Trophoblast cell (in vitro differentiated cells and primary cell): ENCODE results near the gene BSND.

Experiments used
- DNase-seq, 2 donors: peaks; one replicate each; pipeline ENCODE4 v3.0.0-alpha.2; 2016
- H2AFZ ChIP-seq: 2 replicates; pipeline ENCODE4 v1.6.1; 2013; ENCODE audit warnings: low read length, moderate library complexity, mild to moderate bottlenecking; ENCODE audit not compliant: insufficient read depth, poor library complexity
- H2AK5ac ChIP-seq: 2 replicates; pipeline ENCODE4 v1.6.1; 2013; ENCODE audit warnings: mild to moderate bottlenecking, low read length
- H2BK120ac ChIP-seq: 2 replicates; pipeline ENCODE4 v1.6.1; 2013; ENCODE audit warnings: low read length, mild to moderate bottlenecking, moderate library complexity; ENCODE audit not compliant: insufficient read depth, poor library complexity
- H2BK12ac ChIP-seq: 2 replicates; pipeline ENCODE4 v1.6.1; 2013; ENCODE audit warnings: mild to moderate bottlenecking, low read length, moderate library complexity
- H2BK5ac ChIP-seq: 2 replicates; pipeline ENCODE4 v1.6.1; 2013; ENCODE audit warnings: low read length, low read depth, moderate library complexity, mild to moderate bottlenecking; ENCODE audit not compliant: poor library complexity
- H3K14ac ChIP-seq: 2 replicates; pipeline ENCODE4 v1.6.1; 2013; ENCODE audit warnings: mild to moderate bottlenecking, low read length
- H3K18ac ChIP-seq: 2 replicates; pipeline ENCODE4 v1.6.1; 2013; ENCODE audit warnings: mild to moderate bottlenecking, low read length
- H3K23ac ChIP-seq: 2 replicates; pipeline ENCODE4 v1.6.1; 2013; ENCODE audit warnings: low read length
- H3K27ac ChIP-seq: 2 replicates; pipeline ENCODE4 v1.5.1; 2013; ENCODE audit warnings: low read depth, mild to moderate bottlenecking, inconsistent platforms, low read length, moderate library complexity
- H3K27me3 ChIP-seq: 2 replicates; pipeline ENCODE4 v1.6.1; 2013; ENCODE audit warnings: inconsistent platforms, mild to moderate bottlenecking, low read length, moderate library complexity; ENCODE audit not compliant: insufficient read depth
- H3K36me3 ChIP-seq, 2 experiments: 1 replicate in 1 of 2; 2 replicates in 1 of 2; pipeline ENCODE4 v1.6.1; 2013; ENCODE audit warnings: low read length in 2 of 2, mild to moderate bottlenecking in 2 of 2, moderate library complexity in 1 of 2; ENCODE audit not compliant: insufficient read depth in 2 of 2, control insufficient read depth in 1 of 2
- H3K4ac ChIP-seq: 2 replicates; pipeline ENCODE4 v1.6.1; 2013; ENCODE audit warnings: low read depth, mild to moderate bottlenecking, low read length, moderate library complexity
- H3K4me1 ChIP-seq, 2 experiments: 1 replicate in 1 of 2; 2 replicates in 1 of 2; pipeline ENCODE4 v1.6.1; 2013; ENCODE audit warnings: low read length in 2 of 2, mild to moderate bottlenecking in 2 of 2, moderate library complexity in 1 of 2; ENCODE audit not compliant: insufficient read depth in 2 of 2, control insufficient read depth in 1 of 2
- H3K4me2 ChIP-seq: 2 replicates; pipeline ENCODE4 v1.6.1; 2013; ENCODE audit warnings: inconsistent platforms, mild to moderate bottlenecking, low read length, moderate library complexity
- H3K4me3 ChIP-seq: 2 replicates; pipeline ENCODE4 v1.5.1; 2013; ENCODE audit warnings: mild to moderate bottlenecking, low read depth, low read length, inconsistent platforms
- H3K79me1 ChIP-seq: one replicate; pipeline ENCODE4 v1.6.1; 2013; ENCODE audit warnings: low read length
- H3K79me2 ChIP-seq: 2 replicates; pipeline ENCODE4 v1.6.1; 2013; ENCODE audit warnings: low read length, mild to moderate bottlenecking; ENCODE audit not compliant: control insufficient read depth, insufficient read depth, poor library complexity
- H3K9ac ChIP-seq: 2 replicates; pipeline ENCODE4 v1.6.1; 2013; ENCODE audit warnings: mild to moderate bottlenecking, low read length
- H3K9me3 ChIP-seq: 2 replicates; pipeline ENCODE4 v1.6.1; 2013; ENCODE audit warnings: low read depth, mild to moderate bottlenecking, control low read depth, inconsistent platforms, low read length; ENCODE audit not compliant: insufficient read depth
- H4K12ac ChIP-seq: 2 replicates; pipeline ENCODE4 v1.6.1; 2013; ENCODE audit warnings: low read depth, mild to moderate bottlenecking, low read length, moderate library complexity
- H4K8ac ChIP-seq: 2 replicates; pipeline ENCODE4 v1.6.1; 2013; ENCODE audit warnings: low read depth, mild to moderate bottlenecking, low read length, moderate library complexity
- H4K91ac ChIP-seq: one replicate; pipeline ENCODE4 v1.6.1; 2013; ENCODE audit warnings: low read depth, mild to moderate bottlenecking, low read length, moderate library complexity
- WGBS: extraction: QIAGEN DNeasy Blood & Tissue Kit; methylation state at CpG from one replicate; pipeline ENCODE4 v1.1.7; 2013; ENCODE audit warnings: missing lambda C conversion rate; ENCODE audit not compliant: insufficient read length, insufficient coverage; ENCODE audit errors: extremely low coverage; 5-methylcytosine and 5-hydroxymethylcytosine counted together

BSND gene

DNA sequence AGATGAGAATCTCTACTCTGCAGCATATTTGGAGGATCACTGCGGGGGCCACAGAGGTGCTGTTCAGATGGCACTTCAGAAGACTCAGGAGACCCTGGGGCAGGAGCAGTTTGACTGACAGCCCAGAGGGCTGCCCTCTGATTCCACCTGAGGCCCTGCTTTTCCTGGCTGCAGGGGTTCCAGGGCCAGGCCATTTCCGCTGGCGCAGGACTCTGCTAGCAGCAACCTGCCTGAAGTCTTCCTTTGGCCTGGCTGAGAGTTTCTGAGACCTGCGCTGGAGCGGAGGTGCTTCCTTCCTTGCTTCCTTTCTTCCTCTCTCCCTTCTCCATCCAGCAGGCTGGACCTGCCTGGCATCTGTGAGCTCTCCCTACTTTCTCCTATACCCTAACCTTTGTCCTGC, 52.4 kb downstream of the BSND start:
- Histone ChIP-seq H3K18ac (no peak overlapping the region), H4K91ac (no peak overlapping the region), H2BK5ac (no peak overlapping the region), H3K79me2 (no peaks in the 10 kb centered on the region), H3K9ac (no peak overlapping the region), H3K9me3 (peaks cover 3% of the 10 kb centered on the region), H3K23ac (no peak overlapping the region), H2BK12ac (no peak overlapping the region), H3K4me2 (no peak overlapping the region), H3K79me1 (no peaks in the 10 kb centered on the region), H2BK120ac (no peak overlapping the region), H3K27ac (no peak overlapping the region), H3K4me3 (no peak overlapping the region), H3K4me1 (peaks cover 6% of the 10 kb centered on the region in 2 experiments), H2AFZ (no peak overlapping the region), H4K8ac (no peak overlapping the region), H2AK5ac (no peak overlapping the region), H3K27me3 (no peaks in the 10 kb centered on the region), H3K4ac (no peak overlapping the region), H3K14ac (no peak overlapping the region), H3K36me3 (no peaks in the 10 kb centered on the region), H4K12ac (no peak overlapping the region)
- no peak for DNase-seq
- WGBS = no CpG with 5 or more reads among the region's 5 CpGs

DNA sequence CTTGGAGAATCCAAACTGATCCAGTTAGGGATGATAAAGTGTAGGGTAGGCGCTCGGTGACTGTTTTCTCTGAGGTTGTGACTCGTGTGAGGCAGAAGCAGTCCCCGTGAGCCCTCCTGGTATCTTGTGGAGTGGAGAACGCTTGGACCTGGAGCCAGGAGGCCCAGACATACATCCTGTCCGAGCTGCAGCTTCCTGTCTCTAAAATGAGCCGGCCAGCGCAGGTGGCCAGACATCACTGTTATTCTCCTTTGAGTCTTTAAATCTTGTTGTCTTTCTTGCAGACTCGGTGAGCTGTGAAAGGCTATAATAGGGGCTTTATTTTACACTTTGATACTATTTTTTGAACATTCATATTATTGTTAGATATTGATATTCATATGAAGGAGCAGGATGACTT, 52.9 kb downstream of the BSND start:
- Histone ChIP-seq H2BK5ac (no peak overlapping the region), H3K36me3 (no peaks in the 10 kb centered on the region), H3K18ac (no peak overlapping the region), H3K79me1 (no peaks in the 10 kb centered on the region), H2BK12ac (no peak overlapping the region), H4K91ac (no peak overlapping the region), H2AFZ (no peak overlapping the region), H3K27me3 (no peaks in the 10 kb centered on the region), H2BK120ac (no peak overlapping the region), H3K4me2 (no peak overlapping the region), H3K4me1 (peaks cover 6% of the 10 kb centered on the region in 2 experiments), H4K8ac (no peak overlapping the region), H3K9ac (no peak overlapping the region), H2AK5ac (no peak overlapping the region), H3K9me3 (peaks cover 3% of the 10 kb centered on the region), H3K79me2 (no peaks in the 10 kb centered on the region), H3K14ac (no peak overlapping the region), H3K4ac (no peak overlapping the region), H3K27ac (no peak overlapping the region), H3K4me3 (no peak overlapping the region), H3K23ac (no peak overlapping the region), H4K12ac (no peak overlapping the region)
- no CpG with 5 or more reads among the region's 9 CpGs for WGBS
- DNase-seq = no peak

DNA sequence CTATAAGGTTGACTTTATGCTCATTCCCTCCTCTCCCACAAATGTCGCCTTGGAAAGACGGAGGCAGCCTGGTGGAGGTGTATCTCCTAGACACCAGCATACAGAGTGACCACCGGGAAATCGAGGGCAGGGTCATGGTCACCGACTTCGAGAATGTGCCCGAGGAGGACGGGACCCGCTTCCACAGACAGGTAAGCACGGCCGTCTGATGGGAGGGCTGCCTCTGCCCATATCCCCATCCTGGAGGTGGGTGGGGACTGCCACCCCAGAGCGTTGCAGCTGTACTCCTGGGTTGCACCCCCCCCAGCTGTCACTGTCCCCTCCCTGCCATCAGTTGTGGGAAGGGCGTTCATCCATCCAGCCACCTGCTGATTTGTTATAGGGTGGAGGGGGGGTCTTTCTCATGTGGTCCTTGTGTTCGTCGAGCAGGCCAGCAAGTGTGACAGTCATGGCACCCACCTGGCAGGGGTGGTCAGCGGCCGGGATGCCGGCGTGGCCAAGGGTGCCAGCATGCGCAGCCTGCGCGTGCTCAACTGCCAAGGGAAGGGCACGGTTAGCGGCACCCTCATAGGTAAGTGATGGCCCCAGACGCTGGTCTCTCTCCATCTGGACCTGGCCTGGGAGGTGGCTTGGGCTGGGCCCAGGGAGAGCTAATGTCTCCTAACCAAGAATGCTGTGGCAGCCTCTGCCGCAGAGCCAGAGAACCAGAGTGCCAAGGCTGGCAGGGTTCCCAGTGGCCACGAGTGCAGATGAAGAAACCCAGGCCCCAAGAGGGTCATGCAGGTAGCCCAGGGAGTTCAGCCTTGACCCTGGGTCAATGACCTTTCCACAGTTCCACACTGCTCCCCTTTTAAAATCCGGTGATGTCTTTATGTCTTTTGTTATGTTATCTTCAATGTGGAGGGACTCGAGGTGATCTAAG, 53.7 kb downstream of the BSND start:
- peaks cover 3% of the 10 kb centered on the region for H3K9me3 ChIP-seq
- no peak overlapping the region for H4K12ac ChIP-seq
- H3K79me1 ChIP-seq = no peaks in the 10 kb centered on the region
- no peak overlapping the region for H2BK12ac ChIP-seq
- no peak overlapping the region for H4K91ac ChIP-seq
- H3K27ac ChIP-seq = no peak overlapping the region
- peaks cover 6% of the 10 kb centered on the region in 2 experiments for H3K4me1 ChIP-seq
- no peak overlapping the region for H2AK5ac ChIP-seq
- H3K36me3 ChIP-seq = no peaks in the 10 kb centered on the region
- no peak overlapping the region for H3K18ac ChIP-seq
- no peak overlapping the region for H3K14ac ChIP-seq
- WGBS = no CpG with 5 or more reads among the region's 29 CpGs
- DNase-seq = no peak
- no peak overlapping the region for H2BK120ac ChIP-seq
- H3K79me2 ChIP-seq = no peaks in the 10 kb centered on the region
- H2BK5ac ChIP-seq = no peak overlapping the region
- no peak overlapping the region for H3K9ac ChIP-seq
- H3K27me3 ChIP-seq = no peaks in the 10 kb centered on the region
- H4K8ac ChIP-seq = no peak overlapping the region
- no peak overlapping the region for H3K4me3 ChIP-seq
- H3K4ac ChIP-seq = no peak overlapping the region
- H3K23ac ChIP-seq = no peak overlapping the region
- no peak overlapping the region for H3K4me2 ChIP-seq
- no peak overlapping the region for H2AFZ ChIP-seq

DNA sequence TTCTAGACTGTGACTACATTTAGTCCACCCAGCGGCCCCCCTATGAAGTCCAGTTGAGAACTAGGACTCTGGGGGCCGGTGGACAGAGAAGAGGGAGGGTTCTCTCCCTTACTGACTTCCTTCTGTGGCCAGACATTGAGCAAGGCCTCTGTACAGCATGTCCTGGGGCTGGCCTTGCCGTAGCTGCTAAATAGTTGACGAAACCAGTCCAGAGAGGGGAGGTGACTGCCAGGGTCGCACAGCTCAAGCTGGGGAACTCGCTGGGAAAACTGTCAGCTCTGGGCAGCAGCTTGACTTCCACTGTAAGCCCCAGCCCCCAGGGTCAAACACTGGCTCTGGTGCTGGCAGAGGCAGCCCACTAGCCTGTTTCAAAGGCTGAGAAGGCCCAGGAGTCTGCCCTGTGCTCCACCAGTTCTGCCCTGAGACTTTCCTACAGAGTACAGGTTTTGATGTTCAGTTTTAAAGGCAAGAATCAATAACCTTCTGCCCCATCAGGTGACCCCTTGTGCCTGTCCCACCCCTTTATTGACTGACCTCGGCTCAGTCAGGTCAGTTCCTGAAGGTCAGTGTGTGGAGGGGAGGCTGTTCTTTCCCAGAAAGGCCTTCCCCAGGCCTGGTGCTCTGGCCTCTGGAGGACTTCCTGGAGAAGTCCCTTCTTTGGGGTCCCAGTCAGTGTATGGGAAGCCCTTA, 54.7 kb downstream of the BSND start:
- Histone ChIP-seq H4K91ac (no peak overlapping the region), H3K79me2 (no peaks in the 10 kb centered on the region), H3K23ac (no peak overlapping the region), H3K27ac (no peak overlapping the region), H3K14ac (no peak overlapping the region), H3K79me1 (no peaks in the 10 kb centered on the region), H2AK5ac (no peak overlapping the region), H3K4ac (no peak overlapping the region), H3K9ac (no peak overlapping the region), H2BK12ac (no peak overlapping the region), H2BK120ac (no peak overlapping the region), H3K4me2 (no peak overlapping the region), H3K4me3 (no peak overlapping the region), H4K8ac (no peak overlapping the region), H2AFZ (no peak overlapping the region), H4K12ac (no peak overlapping the region), H3K4me1 (peaks cover 6% of the 10 kb centered on the region in 2 experiments), H3K9me3 (peaks cover 3% of the 10 kb centered on the region), H3K36me3 (no peaks in the 10 kb centered on the region), H3K27me3 (no peaks in the 10 kb centered on the region), H3K18ac (no peak overlapping the region), H2BK5ac (no peak overlapping the region)
- DNase-seq = no peak
- no CpG with 5 or more reads among the region's 7 CpGs for WGBS
